NCI-H2081 (cell line): ENCODE data around the gene PBRM1.

Experiments
- DNase-seq, 2 experiments: peaks; one replicate each; lab custom pipeline; 2025; lab: John Stamatoyannopoulos, UW

The PBRM1 gene

DNA sequence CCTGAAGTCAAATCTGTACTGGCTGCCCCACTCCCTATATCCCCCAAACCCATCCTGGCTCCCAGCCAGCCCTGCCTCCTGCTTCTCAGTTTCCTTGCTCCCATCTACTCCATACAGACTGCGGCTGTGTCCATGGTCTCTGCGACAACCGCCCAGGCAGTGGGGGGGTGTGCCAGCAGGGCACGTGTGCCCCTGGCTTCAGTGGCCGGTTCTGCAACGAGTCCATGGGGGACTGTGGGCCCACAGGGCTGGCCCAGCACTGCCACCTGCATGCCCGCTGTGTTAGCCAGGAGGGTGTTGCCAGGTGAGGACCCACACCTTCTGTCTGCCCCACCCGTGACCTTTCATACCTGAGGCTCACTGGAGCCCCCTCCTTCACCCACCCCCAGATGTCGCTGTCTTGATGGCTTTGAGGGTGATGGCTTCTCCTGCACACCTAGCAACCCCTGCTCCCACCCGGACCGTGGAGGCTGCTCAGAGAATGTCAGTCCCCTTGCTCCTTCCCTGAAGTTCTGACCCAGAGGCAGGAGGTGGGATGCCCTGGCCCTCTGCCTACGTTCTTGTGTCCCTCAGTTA is 175.9 kb downstream of the PBRM1 start:
- no peak for DNase-seq

DNA sequence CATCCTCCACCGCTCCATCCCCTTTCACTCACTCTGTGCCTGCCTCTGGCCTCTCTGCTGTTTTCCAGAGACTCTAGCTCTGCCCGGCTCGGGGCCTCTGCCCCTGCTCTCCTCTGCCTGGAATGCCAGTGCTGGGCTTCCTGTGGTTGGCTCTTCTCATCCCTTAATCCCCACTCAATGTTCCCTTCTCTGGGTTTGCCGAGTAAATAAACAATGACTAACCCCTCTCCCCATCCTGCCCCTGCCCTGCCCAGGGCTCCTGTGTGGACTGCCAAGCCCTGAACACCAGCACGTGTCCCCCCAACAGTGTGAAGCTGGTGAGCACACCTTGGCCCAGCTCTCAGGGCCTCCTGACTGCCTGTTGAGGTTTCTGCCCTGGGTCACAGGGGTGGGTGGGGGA is 178.4 kb downstream of the PBRM1 start:
- no peak for DNase-seq

DNA sequence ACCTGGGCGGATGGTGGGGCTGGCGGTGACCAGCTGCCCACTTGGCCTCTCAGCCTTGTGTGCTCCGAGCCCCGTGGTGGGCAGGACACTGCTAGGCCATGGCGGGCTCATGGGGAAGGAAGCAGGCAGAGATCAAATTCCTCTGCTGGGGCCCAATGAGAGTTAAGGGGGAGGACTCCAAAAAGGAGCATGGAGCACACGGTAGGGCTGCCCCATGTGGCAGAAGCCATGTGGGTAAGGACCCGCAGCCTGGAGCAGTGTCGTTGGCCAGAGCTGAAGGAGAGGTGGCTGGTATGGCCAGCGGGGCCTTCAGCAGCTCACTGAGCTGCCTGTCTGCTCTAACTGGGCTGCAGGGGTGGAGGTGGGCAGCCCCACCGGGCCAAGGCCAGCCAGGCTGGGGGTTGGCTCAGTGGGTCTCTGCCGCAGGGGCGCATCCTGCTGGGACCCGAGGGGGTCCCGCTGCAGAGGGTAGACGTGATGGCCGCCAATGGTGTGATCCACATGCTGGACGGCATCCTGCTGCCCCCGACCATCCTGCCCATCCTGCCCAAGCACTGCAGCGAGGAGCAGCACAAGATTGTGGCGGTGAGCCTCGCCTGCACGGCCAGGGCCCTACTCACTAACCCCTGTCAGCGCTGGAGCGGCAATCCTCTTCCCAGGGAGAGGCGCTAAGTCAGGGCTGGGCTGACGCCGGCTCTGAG is 179.3 kb downstream of the PBRM1 start:
- no peak for DNase-seq

DNA sequence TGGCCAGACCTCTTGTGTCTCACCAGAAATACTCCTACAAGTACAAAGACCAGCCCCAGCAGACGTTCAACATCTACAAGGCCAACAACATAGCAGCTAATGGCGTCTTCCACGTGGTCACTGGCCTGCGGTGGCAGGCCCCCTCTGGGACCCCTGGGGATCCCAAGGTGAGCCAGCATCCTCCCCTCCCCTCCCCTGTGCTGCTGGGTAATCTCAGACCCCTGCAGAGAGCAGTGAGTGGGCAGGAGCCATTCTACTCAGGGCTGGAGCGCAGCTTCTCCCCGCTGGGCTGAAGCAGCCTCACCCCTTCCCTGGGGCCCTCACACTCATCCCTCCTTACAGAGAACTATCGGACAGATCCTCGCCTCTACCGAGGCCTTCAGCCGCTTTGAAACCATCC is 180.7 kb downstream of the PBRM1 start:
- DNase-seq, result no peak

DNA sequence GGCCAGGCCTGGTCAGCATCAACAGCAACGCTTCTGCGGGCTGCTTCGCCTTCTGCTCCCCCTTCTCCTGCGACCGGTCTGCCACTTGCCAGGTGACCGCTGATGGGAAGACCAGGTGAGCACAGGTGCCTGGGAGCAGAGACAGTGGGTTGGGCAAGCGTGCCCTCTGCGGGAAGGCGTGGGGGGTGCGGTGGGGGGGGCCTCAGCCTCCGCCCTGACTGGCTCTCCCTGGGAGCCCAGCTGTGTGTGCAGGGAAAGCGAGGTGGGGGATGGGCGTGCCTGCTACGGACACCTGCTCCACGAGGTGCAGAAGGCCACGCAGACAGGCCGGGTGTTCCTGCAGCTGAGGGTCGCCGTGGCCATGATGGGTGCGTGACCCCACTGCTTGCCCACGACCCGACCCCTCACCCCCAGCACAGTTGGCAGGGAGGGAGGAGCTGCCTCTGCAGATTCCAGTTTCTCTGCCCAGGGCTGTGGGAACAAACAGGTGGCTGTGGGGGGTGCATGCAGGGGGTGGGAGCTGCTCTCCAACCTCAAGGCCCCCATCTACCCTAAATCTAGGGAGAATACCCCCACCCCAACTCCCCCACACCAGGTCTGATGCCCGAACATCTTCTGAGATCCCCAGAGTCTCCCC is 181.8 kb downstream of the PBRM1 start:
- no peak for DNase-seq

DNA sequence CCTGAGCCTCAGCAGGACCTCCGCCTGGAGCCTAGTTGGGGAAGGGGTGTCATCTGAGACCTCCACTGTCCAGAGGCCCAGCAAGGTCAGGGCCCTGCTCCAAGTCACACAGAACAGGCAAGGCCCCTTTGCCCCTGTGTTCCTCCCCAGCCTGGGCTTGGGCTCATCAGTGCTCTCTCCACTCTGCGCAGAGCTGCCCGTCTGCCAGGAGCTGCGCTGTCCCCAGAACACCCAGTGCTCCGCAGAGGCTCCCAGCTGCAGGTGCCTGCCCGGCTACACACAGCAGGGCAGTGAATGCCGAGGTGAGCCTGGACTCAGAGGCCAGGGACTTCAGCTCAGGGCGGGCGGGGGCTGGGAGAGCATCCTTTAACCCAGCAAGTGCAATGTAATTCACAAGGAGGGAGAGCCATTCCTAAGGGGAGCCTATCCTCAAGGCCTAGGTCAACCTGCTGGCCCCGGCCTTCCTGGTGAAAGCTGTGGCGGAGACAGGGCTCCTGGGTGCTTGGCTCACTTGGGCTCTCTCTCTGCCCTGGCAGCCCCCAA is 182.8 kb downstream of the PBRM1 start:
- DNase-seq, result no peak

DNA sequence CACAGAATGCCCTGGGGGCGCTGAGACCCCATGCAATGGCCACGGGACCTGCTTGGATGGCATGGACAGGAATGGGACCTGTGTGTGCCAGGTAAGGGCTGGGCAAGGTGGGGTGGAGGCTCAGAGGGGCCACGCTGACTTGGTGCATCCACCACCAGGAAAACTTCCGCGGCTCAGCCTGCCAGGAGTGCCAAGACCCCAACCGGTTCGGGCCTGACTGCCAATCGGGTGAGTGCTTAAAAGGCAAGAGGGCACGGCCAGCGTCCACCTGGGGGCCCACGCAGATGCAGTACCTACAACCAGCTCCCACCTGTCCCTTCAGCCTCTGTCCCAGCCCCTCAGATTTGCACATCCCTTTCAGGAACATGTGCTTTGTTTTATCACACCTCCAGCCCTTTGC is 183.7 kb downstream of the PBRM1 start:
- no peak for DNase-seq

DNA sequence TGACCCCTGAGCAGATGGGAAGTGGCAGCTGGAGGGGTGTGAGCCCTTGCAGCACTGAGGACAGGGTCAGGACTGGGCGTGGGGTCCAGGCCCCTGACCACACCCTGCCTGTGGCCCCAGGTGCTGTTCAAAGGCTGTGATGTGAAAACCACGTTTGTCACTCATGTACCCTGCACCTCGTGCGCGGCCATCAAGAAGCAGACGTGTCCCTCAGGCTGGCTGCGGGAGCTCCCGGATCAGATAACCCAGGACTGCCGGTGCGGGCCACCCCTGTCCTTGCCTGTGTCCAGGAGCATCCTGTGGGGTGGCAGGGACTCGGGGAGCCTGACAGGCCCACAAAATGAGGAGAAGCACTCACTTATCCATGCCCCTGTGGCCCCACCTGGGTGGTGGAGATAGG is 184.7 kb downstream of the PBRM1 start:
- DNase-seq, result no peak

DNA sequence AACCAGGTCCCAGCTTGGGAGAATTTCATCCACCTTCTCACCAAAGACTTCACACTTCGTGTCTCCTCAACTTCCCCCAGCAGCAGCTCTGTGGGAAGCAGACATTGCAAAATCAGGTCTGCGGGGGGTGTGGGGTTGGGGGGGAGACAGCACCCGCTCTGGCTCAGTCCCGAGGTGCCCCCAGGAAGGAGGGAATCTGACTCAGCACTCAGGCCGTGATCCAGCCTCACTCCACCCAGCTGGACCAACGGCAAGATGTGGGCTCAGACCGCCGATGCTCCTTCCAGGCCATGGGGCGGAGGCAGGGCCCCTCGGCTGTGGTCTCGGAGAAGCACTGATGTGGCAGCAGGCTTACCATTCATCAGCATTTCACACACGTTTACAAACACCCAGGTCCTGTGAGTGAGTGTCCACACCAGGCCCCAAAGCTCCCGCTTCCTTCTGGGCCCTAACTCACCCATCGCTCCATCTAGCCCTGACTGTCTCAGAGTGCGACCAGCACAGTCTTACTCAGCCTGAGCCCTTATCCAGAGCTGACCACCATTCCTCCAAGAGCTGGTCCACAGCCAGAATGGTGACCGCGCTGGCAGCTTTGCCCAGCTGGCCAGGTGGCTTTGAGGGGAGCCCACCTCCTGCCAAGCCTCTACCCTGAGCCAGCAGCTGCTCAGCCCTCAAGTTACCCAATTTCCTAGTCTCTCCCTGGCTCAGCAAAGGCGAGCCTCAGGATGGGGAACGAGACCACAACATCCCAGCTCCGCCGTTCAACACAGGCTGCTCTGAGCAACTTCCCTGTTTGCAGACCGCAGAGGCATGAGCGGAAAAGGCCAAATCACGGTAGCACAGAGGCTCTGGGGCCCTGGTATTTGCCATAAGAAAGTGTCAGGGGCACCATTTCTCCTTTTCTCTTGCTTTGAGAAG is 187.3 kb downstream of the PBRM1 start:
- no peak for DNase-seq

DNA sequence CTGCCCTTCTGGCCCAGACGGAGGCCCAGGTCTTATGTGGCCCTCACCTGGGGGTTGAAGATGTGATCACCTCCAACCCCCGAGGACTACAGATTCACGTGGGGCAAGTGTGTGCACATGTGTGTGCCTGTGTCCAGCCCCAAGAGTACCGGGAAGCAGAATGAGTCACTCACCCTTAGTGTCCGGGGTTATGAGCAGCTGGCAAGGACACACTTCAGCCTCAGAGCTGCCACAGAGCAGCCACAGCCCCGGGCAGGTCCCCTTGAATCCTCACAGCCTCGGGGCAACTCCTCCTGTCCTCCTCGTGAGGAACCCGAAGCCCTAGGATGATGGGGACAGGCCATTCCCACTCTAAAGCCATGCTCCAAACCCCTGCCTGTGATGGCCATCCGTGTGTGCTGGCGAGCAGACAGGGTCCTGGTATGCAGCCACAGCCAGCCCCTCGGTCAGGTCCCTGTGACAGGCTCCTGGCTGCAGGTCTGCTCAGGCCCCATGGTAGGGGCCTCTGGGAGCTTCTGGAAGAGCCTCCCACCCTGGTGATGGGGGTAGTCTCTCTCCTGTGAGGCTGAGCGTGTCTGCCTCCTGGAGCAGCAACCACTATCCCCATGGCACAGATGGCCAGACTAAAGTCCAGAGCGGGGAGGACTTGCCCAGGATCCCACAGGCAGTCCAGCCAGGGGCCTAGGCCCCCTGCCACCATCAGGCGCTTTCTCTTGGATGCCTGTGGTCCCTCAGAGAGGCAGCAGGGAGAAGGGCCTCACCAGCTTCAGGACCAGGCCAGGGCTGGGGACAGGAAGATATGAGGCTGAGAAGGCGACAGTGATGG is 189.7 kb downstream of the PBRM1 start:
- DNase-seq, result no peak
